Ovary (tissue), 10 donors: Measurements from ENCODE around the gene RALBP1. TPM values are rescaled to one million over a fixed set of nuclear protein-coding genes. Genes with fewer than 3 reads are reported as not detected.

Experiments
- DNase-seq, 5 donors: peaks; one replicate each; pipeline ENCODE4 v3.0.0-alpha.2; 2019 to 2020
- H3K27ac ChIP-seq, 2 donors: fragments of 200-600 bp; one replicate each; pipeline versions ENCODE4 v1.5.1 to v1.8.0; 2019 to 2022
- H3K27me3 ChIP-seq: fragments of 200-600 bp; one replicate; pipeline ENCODE4 v1.8.0; 2022
- H3K36me3 ChIP-seq: fragments of 200-600 bp; sonication (generic); one replicate; pipeline ENCODE4 v1.5.1; 2019
- H3K4me1 ChIP-seq: one replicate; pipeline ENCODE4 v1.8.1; 2013; ENCODE audit warnings: mild to moderate bottlenecking, moderate library complexity; ENCODE audit not compliant: insufficient read depth
- H3K4me3 ChIP-seq: fragments of 200-600 bp; sonication (generic); one replicate; pipeline ENCODE4 v1.5.1; 2017
- H3K9me3 ChIP-seq, 2 donors: fragments of 200-600 bp in 1 of 2; sonication (generic) in 1 of 2; one replicate each; pipeline versions ENCODE4 v1.5.1 to v1.8.1; 2013 to 2019; ENCODE audit warnings: mild to moderate bottlenecking in 1 of 2, moderate library complexity in 1 of 2
- EP300 ChIP-seq: sonication (generic); formaldehyde crosslinking; IDR thresholded peaks from one replicate; pipeline ENCODE4 v1.6.1; 2017; ENCODE audit warnings: antibody characterized with exemption
- POLR2A ChIP-seq: fragments of 450-650 bp; IDR thresholded peaks from one replicate; pipeline ENCODE4 v1.6.1; 2017; ENCODE audit warnings: antibody characterized with exemption, mild to moderate bottlenecking, moderate library complexity
- WGBS, 3 donors: extraction: QIAGEN DNeasy Blood & Tissue Kit in 1 of 3; methylation state at CpG; one replicate each; pipeline versions ENCODE4 v1.1.5 to v1.1.7; 2013 to 2017; 5-methylcytosine and 5-hydroxymethylcytosine counted together
- intact Hi-C, 4 donors: fragments of 100-400 bp; cut with DNase I; formaldehyde crosslinking; loops; one replicate each; pipeline versions ENCODE4 v1.11.0 to v1.15.1; 2022 to 2023
- long read RNA-seq, 3 donors: library from polyadenylated mRNA in 2 of 3; unstranded in 2 of 3; transcript quantifications; one replicate each; pipeline ENCODE4 v2.0.0 and lab custom pipeline, GENCODE V29; 2021 to 2026
- polyA plus RNA-seq, 2 donors: library from polyadenylated mRNA; stranded (reverse); fragments of 200-250 nt in 1 of 2; fragments of 350-450 nt in 1 of 2; fragmentation: Illumina TruSeq in 1 of 2; extraction: RNeasy Lipid Tissue Mini Kit (QIAGEN cat#74804) in 1 of 2; gene quantifications; one replicate each; pipeline ENCODE4 v1.2.3, GENCODE V29; 2013 to 2014
- total RNA-seq, 7 donors: library from RNA; depleted of rRNA in 2 of 7; stranded (reverse); fragments of >200 nt in 2 of 7; fragmentation: NEBNext Ultra II Directional in 3 of 7; extraction: Animal tissue kit (Norgen Biotek cat#: 25700) in 3 of 7; gene quantifications; one replicate each; pipeline versions ENCODE4 v1.1.0 to v1.2.4, GENCODE V29; 2016 to 2023
- TF ChIP-seq, protein P1 (sequence below), 3 donors: fragments of 450-650 bp in 2 of 3; fragments of 200-600 bp in 1 of 3; IDR thresholded peaks; one replicate each; pipeline versions ENCODE4 v1.5.1 to v1.8.0; 2016 to 2022; ENCODE audit warnings: antibody characterized with exemption in 3 of 3, mild to moderate bottlenecking in 1 of 3
- donor health status: DM: no; HTN: no; CAD: no; lungs with moderate emphysema.
- donor health status: DM: no; HTN: no; CAD: no.
- donor health status: Bipolar disorder and iron deficiency.
- donor health status: DM: yes; HTN: yes; CAD: no.
- donor health status: DM: no; HTN: no; CAD: no.
- donor health status: DM: yes; HTN: yes; CAD: no.

The RALBP1 gene
- total RNA-seq, result 10 to 100 TPM; 24.7 to 55.8 (median 42.1) TPM
- polyA plus RNA-seq, result 10 to 100 TPM; 31.7 to 66.3 TPM
- long read RNA-seq, donor 1, partial matches to known transcripts, result 23 of 23 reads
- long read RNA-seq, donor 1, other reads (novel, unspliced or antisense), result 0 of 23 reads
- long read RNA-seq, donor 2, full-length matches to known transcripts, result 29 of 29 reads
- long read RNA-seq, donor 2, partial matches to known transcripts, result 0 of 29 reads
- long read RNA-seq, donor 2, other reads (novel, unspliced or antisense), result 0 of 29 reads
- long read RNA-seq, donor 3, full-length matches to known transcripts, result 98 of 130 reads
- long read RNA-seq, donor 3, partial matches to known transcripts, result 24 of 130 reads
- long read RNA-seq, donor 3, other reads (novel, unspliced or antisense), result 8 of 130 reads

DNA sequence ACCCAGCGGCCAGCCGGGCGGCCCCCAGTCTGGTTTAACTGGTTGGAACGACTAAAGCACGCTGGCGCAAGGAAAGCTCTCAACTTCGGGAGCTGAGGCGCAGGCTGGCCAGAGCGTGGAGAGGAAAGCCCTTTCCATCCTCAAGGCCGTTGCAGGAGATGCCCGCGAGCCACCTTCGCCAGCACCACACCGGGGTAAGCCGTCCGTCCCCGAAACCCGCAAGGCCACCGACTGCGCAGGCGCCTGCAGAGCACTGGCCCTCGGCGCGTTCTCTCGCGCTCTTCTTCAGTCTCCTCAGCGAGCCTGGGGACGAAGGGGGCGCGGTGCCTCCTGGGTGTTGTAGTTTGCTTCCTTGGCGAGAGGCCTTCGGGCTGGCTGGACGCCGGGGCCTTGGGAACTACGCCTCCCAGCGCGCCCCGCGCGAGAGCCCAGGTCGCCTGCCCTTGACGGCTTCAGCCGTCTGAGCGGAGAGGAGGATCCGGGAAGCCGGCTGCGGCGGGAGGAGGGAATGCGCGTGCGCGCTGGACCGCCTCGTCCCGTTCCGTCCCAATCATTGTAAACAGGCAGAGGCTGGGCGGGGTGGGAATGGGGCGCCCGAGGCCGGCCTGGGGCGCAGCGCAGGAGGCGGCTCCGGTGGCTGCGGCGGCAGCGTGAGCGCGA lies at the start of gene RALBP1:
TSS of gene RALBP1 (plus strand) at position 531 of the 660 bp plus-strand sequence. CDS start 37,533 bp downstream, outside the sequence.
- 0% methylated on average over 53 to 69 of the region's 69 CpGs for WGBS, 3 donors
- peaks cover 2% of the 10 kb centered on the region for H3K4me1 ChIP-seq
- peak; percentile 59 for TF ChIP-seq POLR2A
- no peak for TF ChIP-seq EP300
- TF ChIP-seq, protein P1, sequence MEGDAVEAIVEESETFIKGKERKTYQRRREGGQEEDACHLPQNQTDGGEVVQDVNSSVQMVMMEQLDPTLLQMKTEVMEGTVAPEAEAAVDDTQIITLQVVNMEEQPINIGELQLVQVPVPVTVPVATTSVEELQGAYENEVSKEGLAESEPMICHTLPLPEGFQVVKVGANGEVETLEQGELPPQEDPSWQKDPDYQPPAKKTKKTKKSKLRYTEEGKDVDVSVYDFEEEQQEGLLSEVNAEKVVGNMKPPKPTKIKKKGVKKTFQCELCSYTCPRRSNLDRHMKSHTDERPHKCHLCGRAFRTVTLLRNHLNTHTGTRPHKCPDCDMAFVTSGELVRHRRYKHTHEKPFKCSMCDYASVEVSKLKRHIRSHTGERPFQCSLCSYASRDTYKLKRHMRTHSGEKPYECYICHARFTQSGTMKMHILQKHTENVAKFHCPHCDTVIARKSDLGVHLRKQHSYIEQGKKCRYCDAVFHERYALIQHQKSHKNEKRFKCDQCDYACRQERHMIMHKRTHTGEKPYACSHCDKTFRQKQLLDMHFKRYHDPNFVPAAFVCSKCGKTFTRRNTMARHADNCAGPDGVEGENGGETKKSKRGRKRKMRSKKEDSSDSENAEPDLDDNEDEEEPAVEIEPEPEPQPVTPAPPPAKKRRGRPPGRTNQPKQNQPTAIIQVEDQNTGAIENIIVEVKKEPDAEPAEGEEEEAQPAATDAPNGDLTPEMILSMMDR (IDR thresholded peaks at IDR 0.05), result peak in 1 of 3 donors; percentile 30
- H3K27ac ChIP-seq, result peak within 1 kb of the TSS; percentile 82 to 87
- peak; percentile 99 to 100 (median 100) for DNase-seq
- no peaks in the 10 kb centered on the region for H3K36me3 ChIP-seq
- H3K27me3 ChIP-seq, result no peaks in the 10 kb centered on the region
- H3K4me3 ChIP-seq, result peak within 1 kb of the TSS; percentile 66
- intact Hi-C loops, result no loop called here
- no peaks in the 10 kb centered on the region for H3K9me3 ChIP-seq

DNA sequence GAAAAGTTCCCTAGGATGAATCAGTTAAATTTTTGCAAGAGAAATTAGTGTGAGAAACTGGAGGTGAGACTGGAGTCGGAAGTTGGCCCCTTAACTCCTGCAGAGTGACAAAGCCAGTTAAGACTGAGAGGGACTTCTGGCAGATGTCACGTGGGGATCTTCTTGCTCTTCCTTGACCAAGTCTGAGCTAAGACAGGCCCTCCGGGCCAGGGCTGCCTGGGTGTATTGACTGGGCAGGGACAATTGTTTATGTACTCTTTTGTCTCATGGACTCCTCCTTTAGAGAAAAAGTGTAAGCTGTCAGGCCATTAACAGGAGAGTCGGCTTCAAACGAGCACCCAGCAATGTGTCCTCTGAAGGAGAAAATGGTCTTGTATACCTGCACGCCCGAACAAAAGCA lies 48.6 kb upstream of the RALBP1 start:
- 82 to 89% (median 88%) methylated on average over 7 of the region's 7 CpGs for WGBS, 3 donors
- Histone ChIP-seq H3K9me3 (no peaks in the 10 kb centered on the region), H3K4me1 (no peaks in the 10 kb centered on the region), H3K27ac (no peak overlapping the region), H3K27me3 (no peaks in the 10 kb centered on the region), H3K36me3 (no peaks in the 10 kb centered on the region), H3K4me3 (no peak overlapping the region)
- intact Hi-C loops, result no loop called here
- DNase-seq, result no peak
- no peak for TF ChIP-seq EP300
- TF ChIP-seq, protein P1 (IDR thresholded peaks at IDR 0.05), result no peak
- TF ChIP-seq POLR2A, result no peak

DNA sequence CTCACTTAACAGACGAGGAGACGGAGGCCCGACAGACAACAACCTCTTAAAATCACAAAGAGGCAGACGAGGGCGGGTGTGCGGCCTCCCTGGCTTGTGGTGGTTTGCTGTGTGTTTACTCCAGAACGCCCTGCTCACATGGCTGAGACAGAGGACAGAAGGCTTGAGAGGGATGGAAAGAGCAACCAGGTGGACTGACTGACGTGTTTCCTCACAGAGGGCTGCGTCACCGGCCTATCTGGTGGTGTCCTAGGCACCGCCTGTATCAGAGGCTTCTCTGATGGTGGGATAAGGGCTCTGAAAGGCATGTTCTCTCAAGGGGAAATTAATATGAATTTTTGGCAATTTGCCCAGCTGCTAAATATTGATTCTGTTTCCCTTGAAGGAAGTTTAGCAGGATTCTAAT lies 47.0 kb upstream of the RALBP1 start:
- 93 to 95% (median 95%) methylated on average over 11 of the region's 11 CpGs for WGBS, 3 donors
- H3K4me1 ChIP-seq, result no peaks in the 10 kb centered on the region
- no peaks in the 10 kb centered on the region for H3K27me3 ChIP-seq
- H3K4me3 ChIP-seq, result no peak overlapping the region
- no peaks in the 10 kb centered on the region for H3K9me3 ChIP-seq
- no peak for TF ChIP-seq EP300
- TF ChIP-seq POLR2A, result no peak
- TF ChIP-seq, protein P1 (IDR thresholded peaks at IDR 0.05), result no peak
- intact Hi-C loops, result no loop called here
- H3K27ac ChIP-seq, result no peak overlapping the region
- DNase-seq, result no peak
- no peaks in the 10 kb centered on the region for H3K36me3 ChIP-seq

DNA sequence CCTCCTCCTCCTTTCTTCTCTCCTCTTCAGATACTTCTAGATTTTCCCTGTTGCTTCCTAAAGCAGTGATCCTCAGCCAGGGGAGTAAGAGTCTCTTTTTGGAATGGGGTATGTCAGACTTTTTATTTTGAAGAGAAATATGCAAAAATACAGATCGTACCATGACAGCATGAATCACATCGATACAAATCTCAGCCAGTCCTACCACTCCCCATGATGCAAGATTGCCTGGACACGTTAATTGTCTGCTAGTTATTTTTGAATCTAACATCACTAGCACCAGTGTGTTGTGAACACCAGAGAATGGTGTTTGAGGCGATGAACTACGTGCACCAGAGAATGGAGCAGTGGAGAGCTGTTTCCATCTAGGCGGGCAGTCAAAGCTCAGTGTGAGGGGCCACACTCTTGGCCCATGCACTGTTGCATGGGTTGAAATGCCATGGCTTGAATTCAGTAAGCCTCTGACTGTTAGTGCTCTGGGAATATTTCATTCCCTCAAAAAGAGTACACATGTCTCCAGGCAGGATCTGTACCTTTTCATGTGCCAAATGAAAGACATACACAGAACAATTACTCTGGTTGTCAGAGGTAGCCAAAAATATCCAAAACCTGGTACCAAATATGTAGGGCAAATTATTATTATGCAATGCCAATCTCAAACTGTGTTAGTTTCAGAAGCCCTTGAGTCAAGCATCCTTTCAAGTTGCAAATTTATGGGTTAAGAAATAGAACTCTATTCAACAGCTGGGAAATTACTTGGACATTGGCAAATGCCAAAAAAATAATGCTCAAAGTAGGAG lies 46.3 kb upstream of the RALBP1 start:
- 86 to 95% (median 94%) methylated on average over 6 of the region's 6 CpGs for WGBS, 3 donors
- DNase-seq, result no peak
- Histone ChIP-seq H3K27ac (no peak overlapping the region), H3K4me3 (no peak overlapping the region), H3K4me1 (no peaks in the 10 kb centered on the region), H3K36me3 (no peaks in the 10 kb centered on the region), H3K27me3 (no peaks in the 10 kb centered on the region), H3K9me3 (no peaks in the 10 kb centered on the region)
- intact Hi-C loops, result no loop called here
- TF ChIP-seq, protein P1 (IDR thresholded peaks at IDR 0.05), result no peak
- TF ChIP-seq POLR2A, result no peak
- TF ChIP-seq EP300, result no peak
